Tibial nerve (tissue), 4 donors: Measurements from ENCODE around the gene APRT. TPM values are rescaled to one million over a fixed set of nuclear protein-coding genes. Genes with fewer than 3 reads are reported as not detected.

Experiments used
- DNase-seq, 2 donors: peaks; one replicate each; pipeline ENCODE4 v3.0.0-alpha.2; 2019; ENCODE audit warnings: low spot score in 2 of 2
- H3K27ac ChIP-seq, 4 donors: fragments of 200-600 bp; sonication (generic) in 3 of 4; one replicate each; pipeline ENCODE4 v1.5.1; 2017 to 2019; ENCODE audit warnings: mild to moderate bottlenecking in 1 of 4
- H3K27me3 ChIP-seq, 2 donors: fragments of 200-600 bp; sonication (generic) in 1 of 2; one replicate each; pipeline versions ENCODE4 v1.5.1 to v1.6.0; 2017 to 2019
- H3K36me3 ChIP-seq, 3 donors: fragments of 200-600 bp; sonication (generic); one replicate each; pipeline ENCODE4 v1.5.1; 2018 to 2019
- H3K4me1 ChIP-seq, 4 donors: fragments of 200-600 bp; sonication (generic) in 3 of 4; one replicate each; pipeline ENCODE4 v1.5.1; 2017 to 2019
- H3K4me3 ChIP-seq, 4 donors: fragments of 200-600 bp; sonication (generic) in 3 of 4; one replicate each; pipeline ENCODE4 v1.5.1; 2017 to 2019; ENCODE audit warnings: mild to moderate bottlenecking in 1 of 4, moderate library complexity in 1 of 4
- H3K9me3 ChIP-seq, 4 donors: fragments of 200-600 bp; sonication (generic) in 3 of 4; one replicate each; pipeline ENCODE4 v1.5.1; 2017 to 2019
- CTCF ChIP-seq, 5 experiments: fragments of 200-600 bp in 3 of 5; fragments of 450-650 bp in 2 of 5; sonication (generic) in 3 of 5; IDR thresholded peaks; one replicate each; pipeline ENCODE4 v1.5.1; 2016 to 2019; ENCODE audit warnings: antibody characterized with exemption in 5 of 5, mild to moderate bottlenecking in 3 of 5, moderate library complexity in 2 of 5
- EP300 ChIP-seq, 2 donors: sonication (generic); formaldehyde crosslinking; IDR thresholded peaks; one replicate each; pipeline ENCODE4 v1.6.1; 2017; ENCODE audit warnings: antibody characterized with exemption in 2 of 2, mild to moderate bottlenecking in 1 of 2
- POLR2A ChIP-seq, 2 donors: fragments of 450-650 bp; IDR thresholded peaks; one replicate each; pipeline ENCODE4 v1.6.1; 2017; ENCODE audit warnings: antibody characterized with exemption in 2 of 2, mild to moderate bottlenecking in 2 of 2, moderate library complexity in 2 of 2
- WGBS, 2 donors: methylation state at CpG; one replicate each; pipeline ENCODE4 v1.1.5; 2018; 5-methylcytosine and 5-hydroxymethylcytosine counted together
- total RNA-seq, 4 donors: library from RNA; depleted of rRNA; stranded (reverse); fragments of >200 nt; gene quantifications; one replicate each; pipeline ENCODE4 v1.1.0, GENCODE V29; 2016

Gene APRT
- total RNA-seq: 100 to 1,000 TPM in 2 of 4 donors, 10 to 100 TPM in 2; 83.4 to 157 (median 106) TPM

- WGBS, 2 donors: 1% methylated on average over 38 to 47 of the region's 84 CpGs
- no peaks in the 10 kb centered on the region for H3K27me3 ChIP-seq
- H3K4me1 ChIP-seq: peaks cover 0 to 35% (median 26%) of the 10 kb centered on the region in 4 donors
- peaks cover 0 to 38% (median 0%) of the 10 kb centered on the region in 3 donors for H3K36me3 ChIP-seq
- H3K27ac ChIP-seq: peak within 1 kb of the TSS; percentile 84 to 95 (median 93)
- DNase-seq: peak; percentile 88
- peak within 1 kb of the TSS; percentile 76 to 86 (median 81) for H3K4me3 ChIP-seq
- TF ChIP-seq CTCF (IDR thresholded peaks at IDR 0.05): peak; percentile 24 to 49 (median 35)
- TF ChIP-seq EP300 (IDR thresholded peaks at IDR 0.05): peak in 1 of 2 donors; percentile 94
- TF ChIP-seq POLR2A (IDR thresholded peaks at IDR 0.05): peak; percentile 54 to 79
- no peaks in the 10 kb centered on the region for H3K9me3 ChIP-seq
Observed at GRCh38 chr16:88811769-88812512, at the start of gene APRT. Gene APRT (minus strand): TSS chr16:88811928. CDS start chr16:88811899, 29 bp downstream.

GRCh38 chr16:88861359-88861758 lies 49.6 kb upstream of the APRT start:
- Histone ChIP-seq H3K4me3 (no peak overlapping the region), H3K27ac (no peak overlapping the region), H3K4me1 (peaks cover 0 to 19% (median 11%) of the 10 kb centered on the region in 4 donors), H3K36me3 (peaks cover 3 to 54% (median 22%) of the 10 kb centered on the region in 3 donors), H3K27me3 (no peaks in the 10 kb centered on the region), H3K9me3 (no peaks in the 10 kb centered on the region)
- 94 to 95% methylated on average over 10 to 19 of the region's 19 CpGs for WGBS, 2 donors
- no peak for DNase-seq
- TF ChIP-seq POLR2A (IDR thresholded peaks at IDR 0.05): no peak
- TF ChIP-seq CTCF (IDR thresholded peaks at IDR 0.05): no peak
- TF ChIP-seq EP300 (IDR thresholded peaks at IDR 0.05): no peak

- no peak for TF ChIP-seq POLR2A (IDR thresholded peaks at IDR 0.05)
- no peak for TF ChIP-seq EP300 (IDR thresholded peaks at IDR 0.05)
- TF ChIP-seq CTCF (IDR thresholded peaks at IDR 0.05): no peak
- WGBS, 2 donors: 86 to 88% methylated on average over 20 of the region's 20 CpGs
- no peak for DNase-seq
- Histone ChIP-seq H3K4me3 (no peak overlapping the region), H3K27me3 (no peaks in the 10 kb centered on the region), H3K4me1 (peaks cover 0 to 38% (median 23%) of the 10 kb centered on the region in 4 donors), H3K9me3 (no peaks in the 10 kb centered on the region), H3K27ac (no peak overlapping the region), H3K36me3 (peaks cover 3 to 54% (median 22%) of the 10 kb centered on the region in 3 donors)
Observed at GRCh38 chr16:88859381-88860091, 47.8 kb upstream of the APRT start.

- Histone ChIP-seq H3K27me3 (no peaks in the 10 kb centered on the region), H3K27ac (peak overlapping the region; percentile 64 to 92 (median 84)), H3K9me3 (no peaks in the 10 kb centered on the region), H3K36me3 (peaks cover 3 to 48% (median 22%) of the 10 kb centered on the region in 3 donors), H3K4me3 (peak overlapping the region; percentile 75 to 100 (median 86)), H3K4me1 (peaks cover 0 to 52% (median 23%) of the 10 kb centered on the region in 4 donors)
- TF ChIP-seq EP300 (IDR thresholded peaks at IDR 0.05) (no peak), CTCF (IDR thresholded peaks at IDR 0.05) (peak; percentile 35 to 61 (median 53)), POLR2A (IDR thresholded peaks at IDR 0.05) (no peak)
- peak; percentile 30 to 73 for DNase-seq
- WGBS, 2 donors: 14 to 15% methylated on average over 12 of the region's 12 CpGs
Observed at GRCh38 chr16:88857728-88858339, 46.1 kb upstream of the APRT start.
